NOMO-1 treated with DMSO at 0.1 percent for 48 hours (cell line): ENCODE results near the gene CES4A.
A peak's percentile ranks its signal among the peaks of the same experiment; 100 is the strongest.

Experiments
- DNase-seq: peaks from one replicate; lab custom pipeline; 2025; ENCODE audit not compliant: unreplicated experiment; lab: John Stamatoyannopoulos, UW

CES4A gene

DNA sequence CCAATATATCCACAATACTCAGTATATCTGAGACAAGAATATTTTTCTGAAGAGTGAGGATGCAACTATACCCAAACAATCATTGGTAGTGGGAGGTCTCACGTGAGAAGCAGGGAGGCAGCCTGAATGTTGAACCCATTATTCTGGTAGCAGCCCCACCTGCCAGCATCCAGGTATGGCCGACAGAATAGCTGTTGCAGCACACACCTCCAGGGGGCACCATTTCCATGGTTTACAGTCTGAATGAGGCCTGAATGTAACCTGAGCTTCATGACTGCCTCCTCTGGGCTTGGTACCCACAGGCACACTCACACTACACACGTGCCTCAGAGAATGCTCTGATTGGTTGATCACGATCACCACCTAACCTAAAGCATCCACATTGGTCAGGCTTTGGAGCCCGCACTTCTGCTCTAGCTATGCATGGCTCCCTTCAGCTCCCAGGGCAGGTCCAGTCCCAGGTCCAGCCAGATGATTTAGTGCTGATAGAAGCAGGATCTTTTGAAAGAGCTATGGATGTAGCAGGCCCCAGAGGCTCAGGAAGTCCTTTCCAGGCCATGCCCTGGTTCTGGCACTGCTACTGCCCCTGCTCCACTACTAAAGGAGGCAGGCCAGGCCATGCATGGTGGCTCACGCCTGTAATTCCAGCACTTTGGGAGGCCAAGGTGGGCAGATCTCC is 29.6 kb downstream of the CES4A start:
- DNase-seq: peak; percentile 79

DNA sequence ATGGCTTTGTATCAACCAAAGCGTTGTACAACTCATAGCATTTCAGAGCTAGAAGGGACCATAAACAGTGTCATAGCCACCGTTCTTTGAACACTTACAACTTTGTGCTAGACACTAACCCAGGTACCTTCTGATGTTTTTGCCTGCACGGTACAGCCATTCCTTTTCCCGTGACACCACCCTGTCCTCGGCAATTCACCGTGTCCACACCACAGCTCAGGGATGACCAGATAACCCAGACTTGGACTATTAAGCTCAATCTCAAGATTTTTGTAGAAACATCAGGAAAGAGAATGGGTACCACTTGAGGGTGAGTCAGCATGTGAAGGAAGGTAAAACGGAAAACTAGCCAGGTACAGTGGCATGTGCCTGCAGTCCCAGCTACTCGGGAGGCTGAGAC is 30.8 kb downstream of the CES4A start:
- DNase-seq: no peak

DNA sequence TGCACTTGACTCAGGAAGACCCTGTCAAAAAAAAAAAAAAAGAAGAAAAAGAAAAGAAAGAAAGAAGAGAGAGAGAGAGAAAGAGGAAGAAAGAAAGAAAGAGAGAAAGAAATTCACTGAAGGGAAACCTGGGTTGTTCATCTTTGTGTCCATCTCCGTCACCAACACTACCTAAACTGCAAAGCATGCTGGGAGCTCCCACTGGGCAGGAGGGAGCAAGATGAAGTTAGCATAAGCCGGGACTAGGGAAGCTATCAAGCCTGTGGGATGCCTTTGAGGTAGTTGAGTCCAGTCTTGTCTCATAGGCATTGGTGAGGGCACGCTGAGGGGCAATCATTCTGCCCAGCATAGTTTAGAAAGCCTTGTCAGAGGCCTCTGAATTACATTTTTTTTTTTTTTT is 32.9 kb downstream of the CES4A start:
- no peak for DNase-seq

DNA sequence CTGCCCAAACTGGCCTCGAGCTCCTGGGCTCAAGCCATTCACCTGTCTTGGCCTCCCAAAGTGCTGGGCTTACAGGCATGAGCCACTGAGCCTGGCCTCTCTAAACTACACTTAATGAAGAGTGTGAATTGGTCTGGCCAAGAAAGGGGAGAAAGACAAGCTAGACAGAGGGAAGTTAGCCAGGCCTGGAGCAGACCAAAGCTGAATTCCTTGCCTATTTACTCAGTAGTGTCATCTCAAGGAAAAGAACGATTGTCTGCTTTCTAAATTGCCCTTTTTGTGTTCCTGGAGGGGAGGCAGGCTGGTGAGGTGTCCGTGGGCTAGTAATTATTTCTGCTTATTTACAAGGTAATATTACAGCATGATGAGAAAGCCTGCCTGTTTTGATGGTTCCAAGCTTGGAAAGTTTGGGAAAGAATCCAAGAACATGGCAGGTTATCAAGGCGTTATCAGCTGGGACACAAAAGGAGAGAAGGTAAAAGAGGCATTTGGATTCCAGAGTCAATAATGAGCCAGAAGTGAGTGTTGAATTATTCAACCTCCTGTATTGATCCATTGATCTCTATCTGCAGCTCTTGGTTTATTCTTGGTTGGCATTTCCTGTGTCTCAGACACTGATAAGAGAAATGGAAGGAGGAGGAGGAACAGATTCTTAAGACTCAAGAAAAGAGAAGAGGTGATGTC is 34.3 kb downstream of the CES4A start:
- DNase-seq: no peak

DNA sequence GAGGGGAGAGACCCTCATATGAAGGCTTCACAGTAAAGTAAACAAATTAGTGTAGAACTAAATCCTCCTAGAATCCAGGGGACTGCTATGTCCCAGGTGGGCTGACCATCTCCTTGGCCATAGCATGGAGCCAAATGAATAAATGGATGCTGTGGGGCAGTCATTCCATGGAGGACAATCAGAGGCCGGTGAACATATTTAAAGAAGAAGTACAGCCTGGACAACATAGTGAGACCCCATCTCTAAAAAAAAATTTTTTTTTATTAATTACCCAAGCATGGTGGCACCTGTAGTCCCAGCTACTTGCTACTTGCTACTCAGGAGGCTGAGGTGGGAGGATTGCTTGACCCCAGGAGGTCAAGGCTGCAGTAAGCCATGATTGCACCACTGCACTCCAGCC is 35.3 kb downstream of the CES4A start:
- DNase-seq: no peak

DNA sequence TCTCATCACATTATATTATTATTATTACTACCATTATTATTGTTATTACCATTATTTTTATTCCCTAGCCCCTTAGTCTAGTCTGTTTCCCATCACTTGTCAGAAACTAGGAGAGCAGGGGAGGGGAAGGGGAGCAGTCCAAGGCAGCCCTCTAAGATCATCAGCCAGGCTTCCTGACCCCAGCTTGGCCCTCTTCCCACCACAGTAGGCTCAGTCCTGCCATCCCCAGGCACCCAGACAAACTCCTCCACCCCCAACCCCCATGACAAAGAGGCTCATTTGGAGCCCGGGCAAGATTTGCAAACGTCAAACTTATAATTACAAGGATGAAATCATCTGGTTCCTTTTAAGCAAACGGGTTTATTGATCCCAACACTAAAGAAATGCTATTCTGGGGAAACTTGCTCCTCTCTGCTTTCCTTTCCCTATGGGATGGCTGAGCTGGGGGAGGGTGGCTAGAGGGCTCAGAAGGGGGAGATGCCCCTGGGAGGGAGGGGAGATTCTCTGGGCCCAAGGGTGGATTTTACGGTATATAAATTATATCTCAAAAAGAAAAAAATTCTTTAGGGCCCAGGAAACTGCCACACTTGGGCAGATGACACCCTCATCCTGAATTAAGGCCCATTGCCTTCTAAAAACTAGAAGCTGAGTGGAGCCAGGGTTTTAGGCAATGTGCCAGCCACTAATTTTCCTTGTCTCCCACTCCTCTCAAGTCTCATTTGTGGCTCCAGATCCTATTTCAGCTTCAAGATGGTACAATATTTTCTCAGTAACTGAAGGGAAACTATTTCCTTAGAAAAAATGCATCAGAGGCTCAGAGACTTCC is 36.2 kb downstream of the CES4A start:
- no peak for DNase-seq

DNA sequence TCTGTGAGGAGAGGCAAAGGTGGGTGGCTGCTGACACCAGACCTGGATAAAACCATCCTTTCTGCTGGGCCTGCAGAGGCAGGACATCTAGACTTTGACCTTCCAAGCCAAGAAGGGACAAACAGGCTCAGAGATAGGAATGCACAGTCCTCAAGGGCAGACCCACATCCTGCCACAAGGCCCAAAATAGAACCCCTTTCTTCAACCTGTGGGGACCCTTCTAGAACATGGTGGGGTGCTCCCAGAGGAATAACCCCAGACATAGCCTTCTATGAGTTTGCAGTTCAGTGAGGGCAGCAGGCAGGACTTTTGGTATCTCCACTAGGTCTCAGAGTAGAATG is 36.8 kb downstream of the CES4A start:
- DNase-seq: no peak

DNA sequence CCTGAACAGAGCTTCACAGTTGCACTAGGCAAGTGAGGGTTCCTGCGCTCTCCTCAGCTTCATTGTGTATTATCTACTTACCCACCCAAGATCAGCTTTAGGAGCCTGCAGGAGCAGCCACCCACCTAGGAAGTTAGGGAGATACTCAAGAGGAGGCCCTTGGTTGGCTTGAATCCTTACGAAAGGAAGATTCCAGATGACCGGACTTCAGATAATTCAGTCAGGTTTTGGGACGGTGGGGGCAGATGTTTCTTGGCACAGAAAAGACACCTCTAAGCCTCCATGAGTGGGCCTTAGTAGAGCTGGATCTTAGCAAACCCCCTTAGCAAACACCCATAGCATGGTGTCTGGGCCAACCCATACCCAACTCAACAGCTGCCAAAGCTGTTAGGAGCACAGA is 38.2 kb downstream of the CES4A start:
- no peak for DNase-seq

DNA sequence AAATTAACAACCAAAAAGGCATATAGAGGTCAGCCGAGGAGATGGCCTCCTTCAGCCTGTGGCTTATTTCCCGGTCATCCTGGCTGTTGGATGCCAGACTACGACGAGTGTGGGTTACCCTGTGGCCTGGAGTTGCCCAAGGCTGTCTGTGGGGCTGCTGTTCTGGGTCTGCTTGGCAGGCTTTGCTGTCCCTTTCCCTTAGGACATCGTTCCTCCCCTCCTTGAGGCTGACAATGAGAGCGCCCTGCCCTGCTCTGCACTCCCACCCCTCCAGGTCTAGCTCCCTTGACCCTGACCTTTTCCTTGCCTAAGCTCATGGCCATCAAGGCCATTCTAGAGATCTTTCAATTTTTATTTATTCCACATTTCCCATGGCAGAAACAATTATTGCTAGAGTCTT is 38.7 kb downstream of the CES4A start:
- no peak for DNase-seq

DNA sequence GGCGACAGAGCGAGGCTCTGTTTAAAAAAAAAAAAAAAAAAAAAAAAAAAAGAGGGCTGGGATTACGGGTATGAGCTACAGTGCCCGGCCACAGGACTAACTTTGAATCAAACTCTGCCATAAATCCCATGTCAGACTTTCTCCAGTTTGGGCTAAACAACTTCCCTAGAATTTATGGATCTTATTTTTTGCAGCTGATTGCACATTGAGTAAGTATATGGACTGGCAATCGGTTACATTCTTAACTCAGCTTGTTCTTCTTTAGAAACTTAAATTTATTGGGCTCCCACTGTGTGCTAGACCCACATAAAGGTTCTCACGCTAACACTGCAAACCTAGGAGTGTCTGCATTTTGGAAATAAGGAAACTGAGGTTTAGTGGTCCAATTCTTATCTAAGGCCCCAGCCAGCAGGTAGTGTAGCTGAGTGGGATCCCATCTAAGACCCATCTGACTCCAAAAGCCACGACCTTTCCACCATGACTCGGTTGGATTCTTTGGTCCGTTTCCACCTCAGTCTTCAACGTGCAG is 39.8 kb downstream of the CES4A start:
- peak; percentile 32 for DNase-seq

DNA sequence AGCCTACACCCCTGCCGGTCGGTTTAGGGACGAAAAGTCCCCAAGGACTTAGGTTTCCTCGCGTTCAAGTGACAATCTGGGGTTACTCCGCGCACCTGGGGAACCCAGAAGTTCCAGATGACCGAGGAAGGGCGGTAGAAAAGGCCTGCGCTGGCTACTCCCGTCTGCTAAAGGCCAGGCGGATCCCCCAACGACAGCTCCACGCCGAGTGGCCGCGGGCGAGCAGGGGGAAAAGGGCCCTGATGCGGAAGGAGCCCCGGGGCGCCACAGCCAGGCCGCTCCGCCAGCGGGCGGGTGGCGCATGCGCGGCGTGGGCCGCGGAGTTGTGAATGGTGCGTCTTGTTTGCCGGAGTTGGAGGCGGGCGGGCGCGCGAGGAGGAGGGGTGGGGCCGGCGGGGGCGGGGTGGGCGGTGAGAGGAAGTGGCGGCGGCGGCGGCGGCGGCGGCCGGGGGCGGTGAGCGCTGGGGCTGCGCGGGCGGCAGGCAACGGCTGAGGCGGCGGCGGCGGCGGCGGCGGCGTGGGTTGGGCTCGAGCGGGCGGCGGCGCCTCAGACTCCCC is 40.4 kb downstream of the CES4A start, which contains the start of gene CBFB:
TSS of gene CBFB (plus strand) at position 454 of the 558 bp plus-strand sequence. CDS start 259 bp downstream, outside the sequence.
- peak; percentile 86 for DNase-seq

DNA sequence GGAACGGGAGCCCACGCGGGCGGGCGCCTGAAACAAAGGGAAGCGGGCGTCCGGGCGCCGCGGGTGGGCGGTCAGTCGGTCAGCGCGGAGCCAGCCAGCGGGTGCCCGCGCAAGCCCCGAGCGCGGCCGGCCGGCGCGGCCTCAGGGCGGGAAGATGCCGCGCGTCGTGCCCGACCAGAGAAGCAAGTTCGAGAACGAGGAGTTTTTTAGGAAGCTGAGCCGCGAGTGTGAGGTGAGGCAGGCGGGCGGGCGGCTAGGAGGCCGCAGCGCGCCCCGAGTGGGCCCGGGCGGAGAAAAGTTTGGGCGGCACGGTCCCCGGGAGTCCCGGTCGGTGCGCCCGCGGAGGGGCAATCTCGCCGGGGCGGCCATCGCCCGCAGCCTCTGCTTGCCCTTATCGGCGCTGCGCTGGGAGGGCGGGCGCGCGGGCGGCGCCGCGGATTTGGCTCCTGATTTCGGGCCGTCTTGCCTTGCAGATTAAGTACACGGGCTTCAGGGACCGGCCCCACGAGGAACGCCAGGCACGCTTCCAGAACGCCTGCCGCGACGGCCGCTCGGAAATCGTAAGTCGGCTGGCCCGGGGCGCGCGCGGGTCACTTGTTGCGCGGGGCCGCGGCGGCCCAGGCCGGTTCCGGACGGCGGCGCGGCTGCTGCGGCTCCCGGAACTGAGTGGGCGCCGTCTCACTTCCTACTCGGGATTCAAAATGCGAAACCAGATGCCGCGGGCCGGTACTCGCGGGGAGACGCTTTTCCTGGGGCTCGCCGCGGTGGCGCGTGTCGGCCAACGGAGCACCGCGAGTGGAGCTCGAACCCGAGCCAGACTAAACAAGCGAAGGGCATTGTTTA is 41.1 kb downstream of the CES4A start:
- DNase-seq: peak; percentile 45

DNA sequence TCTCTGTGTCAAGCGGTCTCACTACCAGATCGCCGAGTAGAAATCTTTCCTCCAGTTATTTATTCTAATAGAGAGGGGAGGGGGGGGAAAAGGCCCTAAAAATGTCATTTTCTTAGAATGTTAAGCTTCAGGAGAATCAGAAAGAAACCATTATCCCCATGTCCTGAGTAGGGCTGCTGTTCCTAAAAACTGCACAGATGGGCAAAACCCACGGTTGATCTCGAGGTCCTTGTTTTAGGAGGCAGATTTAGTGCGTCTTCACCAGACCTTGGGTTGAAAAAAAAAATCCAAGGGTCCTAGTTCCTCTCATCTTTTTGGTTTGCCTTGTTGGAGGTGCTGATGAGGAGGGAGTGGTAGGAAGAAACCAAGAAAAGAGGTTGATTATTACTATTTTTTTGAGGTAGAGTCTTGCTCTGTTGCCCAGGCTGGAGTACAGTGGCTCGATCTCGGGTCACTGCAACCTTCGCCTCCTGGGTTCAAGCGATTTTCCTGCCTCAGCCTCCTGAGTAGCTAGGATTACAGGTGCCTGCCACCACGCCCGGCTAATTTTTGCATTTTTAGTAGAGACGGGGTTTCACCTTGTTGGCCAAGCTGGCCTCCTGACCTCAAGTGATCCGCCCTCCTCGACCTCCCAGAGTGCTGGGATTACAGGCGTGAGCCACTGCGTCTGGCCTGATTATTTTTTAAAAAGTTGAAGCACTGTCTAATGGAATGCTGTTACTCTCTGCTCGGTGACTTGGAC is 42.0 kb downstream of the CES4A start:
- DNase-seq: no peak

DNA sequence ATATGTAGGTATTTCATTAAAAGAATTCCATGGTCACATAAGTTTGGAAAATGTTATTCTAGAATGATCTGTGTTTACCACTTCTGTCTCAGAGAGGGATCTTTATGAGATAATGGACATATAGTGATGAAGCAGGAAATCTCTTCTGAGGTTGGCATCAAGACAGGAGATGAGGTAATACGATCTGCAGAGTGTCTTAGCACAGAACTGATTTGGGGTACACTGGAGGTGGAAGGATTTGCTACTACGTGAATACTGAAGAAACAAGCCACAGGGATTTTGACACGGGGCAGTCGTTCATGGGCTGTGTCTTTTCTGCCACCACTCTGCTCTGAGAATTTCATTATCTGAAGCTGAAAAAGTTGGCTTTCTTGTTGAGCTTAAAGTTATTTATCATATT is 46.1 kb downstream of the CES4A start:
- no peak for DNase-seq

DNA sequence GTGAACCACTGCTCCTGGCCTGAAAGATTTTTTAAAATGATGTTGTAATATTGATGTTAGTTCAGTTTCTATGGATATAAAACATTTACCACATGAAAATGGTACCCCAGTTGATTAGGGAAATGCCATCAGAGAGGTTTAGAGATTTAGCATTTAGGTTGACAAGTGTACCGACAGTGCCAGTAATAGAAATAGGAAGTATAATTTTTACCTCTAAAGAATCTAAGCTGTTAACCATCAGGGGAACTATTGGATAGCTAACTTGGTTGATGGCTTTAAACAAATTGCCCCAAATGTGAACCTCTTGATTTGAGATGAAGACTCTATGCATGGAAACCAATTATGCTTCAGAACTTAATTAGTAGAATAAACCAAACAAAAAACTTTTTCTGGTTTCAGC is 47.0 kb downstream of the CES4A start:
- DNase-seq: no peak

DNA sequence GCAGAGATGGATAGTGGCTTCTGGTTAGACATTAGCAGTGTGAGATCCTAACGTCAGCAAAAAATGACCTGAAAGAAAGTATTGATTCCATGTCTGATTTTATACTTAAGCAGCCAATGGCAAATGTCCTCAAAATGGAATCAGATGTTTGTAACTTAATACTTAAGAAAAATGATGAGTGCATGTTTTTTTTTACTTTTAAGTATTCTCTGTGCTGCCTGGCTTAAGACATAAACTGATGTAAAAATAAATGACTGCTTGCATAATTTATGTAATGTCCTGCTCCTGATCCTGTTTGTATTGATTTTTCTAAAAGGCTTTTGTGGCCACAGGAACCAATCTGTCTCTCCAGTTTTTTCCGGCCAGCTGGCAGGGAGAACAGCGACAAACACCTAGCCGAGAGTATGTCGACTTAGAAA is 47.9 kb downstream of the CES4A start:
- no peak for DNase-seq

DNA sequence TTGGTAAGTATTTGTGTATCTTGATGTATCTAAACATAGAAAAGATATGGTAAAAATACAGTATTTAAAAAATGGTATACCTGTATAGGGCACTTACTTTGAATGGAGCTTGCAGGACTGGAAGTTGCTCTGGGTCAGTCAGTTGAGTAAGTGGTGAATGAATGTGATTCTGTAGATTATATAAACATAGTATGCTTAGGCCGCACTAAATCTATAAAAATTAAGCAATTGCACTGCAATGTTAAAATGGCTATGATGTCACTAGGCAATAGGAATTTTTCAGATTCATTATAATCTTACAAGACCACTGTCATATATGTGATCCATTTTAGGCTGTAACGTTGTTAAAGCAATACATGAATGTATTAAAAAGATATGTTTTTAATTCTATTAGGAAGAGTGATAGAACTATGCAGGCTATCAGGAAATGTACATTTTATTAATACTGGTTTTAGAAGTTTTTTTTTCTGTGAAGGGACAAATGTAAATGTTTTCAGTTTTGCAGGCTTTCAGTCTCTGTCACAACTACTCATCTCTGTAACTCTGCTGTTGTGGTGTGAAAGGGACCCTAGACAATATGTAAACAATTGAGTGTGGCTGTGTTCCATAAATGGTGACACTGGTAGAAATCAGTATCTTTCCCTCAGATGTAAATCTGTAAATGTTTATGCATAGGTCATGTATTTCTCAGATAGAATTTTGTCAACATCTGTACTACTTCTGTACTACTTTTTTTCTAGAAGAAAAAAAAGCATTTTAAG is 51.1 kb downstream of the CES4A start:
- no peak for DNase-seq

DNA sequence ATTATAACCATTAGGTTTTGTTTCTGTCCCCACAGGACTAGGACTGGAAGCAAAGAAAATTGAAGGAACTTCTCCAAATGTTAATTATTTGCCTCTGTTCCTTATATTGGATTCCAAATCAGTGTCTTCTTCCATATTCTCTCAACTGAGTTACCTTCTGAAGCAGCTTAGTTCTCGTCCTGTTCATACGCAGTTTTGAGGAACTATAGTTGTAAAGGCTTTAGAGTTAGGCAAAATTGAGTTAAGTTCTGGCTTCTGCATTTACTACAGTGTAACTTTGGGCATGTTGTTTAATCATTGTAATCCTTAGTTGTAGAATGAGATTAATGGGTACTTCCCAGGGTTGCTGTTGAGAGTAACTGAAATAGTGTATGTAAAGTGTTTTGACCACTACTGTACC is 51.8 kb downstream of the CES4A start:
- no peak for DNase-seq

DNA sequence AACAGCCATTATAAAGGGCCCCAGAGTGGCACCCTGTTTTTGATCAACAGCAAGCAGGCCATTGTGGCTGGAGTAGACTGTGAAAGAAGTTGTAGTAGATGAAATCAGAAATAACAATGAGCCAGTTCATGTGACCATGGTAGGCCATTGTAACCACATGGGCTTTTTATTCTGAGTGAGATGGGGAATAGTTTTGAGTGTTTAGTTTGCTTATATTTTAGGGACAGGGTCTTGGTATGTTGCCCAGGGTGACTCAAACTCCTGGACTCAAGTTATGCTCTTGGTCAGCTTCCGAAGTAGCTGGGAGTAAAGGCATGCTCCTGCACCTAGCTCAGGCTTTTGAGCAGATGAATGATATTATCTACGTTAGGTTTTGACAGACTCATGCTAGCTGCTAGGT is 52.5 kb downstream of the CES4A start:
- DNase-seq: no peak
